Measurements from ENCODE around the gene ARL17B. TPM values are rescaled to one million over a fixed set of nuclear protein-coding genes. Genes with fewer than 3 reads are reported as not detected.

The ARL17B gene
- total and polyA plus RNA-seq, 2 of the 8 experiments (the other 6 are each of a cell fraction or from before 2014, with no cell fraction given), result 5.4 to 21.6 TPM

- Histone ChIP-seq H3K9ac (replicated peaks in 1 of 4; ENCODE audit: extremely low read depth in 1 of 4, low read depth in 3 of 4, low read length in 3 of 4) (no peak overlapping the region), H3K23me2 (ENCODE audit: low read depth, low read length) (peaks cover 10% of the 10 kb centered on the region), H2BK5ac (ENCODE audit: low read depth, low read length) (no peak overlapping the region), H2AK5ac (ENCODE audit: low read depth, low read length) (no peak overlapping the region), H3K27ac (ENCODE audit: low read depth, low read length) (no peak overlapping the region), H3K9me3 (ENCODE audit: insufficient read depth in 2 of 2, low read depth in 1 of 2, low read length in 1 of 2) (no peaks in the 10 kb centered on the region), H3K4me2 (ENCODE audit: insufficient read depth in 1 of 2, low read depth in 2 of 2, low read length in 2 of 2) (no peak overlapping the region), H3K23ac (ENCODE audit: insufficient read length) (no peak overlapping the region), H4K20me1 (replicated peaks in 1 of 2; ENCODE audit: control insufficient read depth in 1 of 2, insufficient read depth in 2 of 2, low read length in 2 of 2) (no peaks in the 10 kb centered on the region), H4K91ac (replicated peaks; ENCODE audit: insufficient read length, low read length) (no peak overlapping the region), H3K14ac (ENCODE audit: insufficient read length) (no peak overlapping the region), H3K27me3 (replicated peaks in 1 of 4; ENCODE audit: control insufficient read depth in 3 of 4, extremely low read depth in 1 of 4, insufficient read depth in 3 of 4, low read length in 3 of 4) (peaks cover 13 to 38% (median 34%) of the 10 kb centered on the region in 4 experiments), H3K79me2 (ENCODE audit: control insufficient read depth in 1 of 2, insufficient read depth in 2 of 2, low read length in 2 of 2) (no peaks in the 10 kb centered on the region), H3K4me3 (ENCODE audit: extremely low read depth in 1 of 4, insufficient read depth in 2 of 4, low read depth in 3 of 4, low read length in 4 of 4) (no peak overlapping the region), H4K5ac (ENCODE audit: insufficient read length, low read depth, low read length) (no peak overlapping the region), H2BK120ac (replicated peaks; ENCODE audit: low read depth, low read length) (no peak overlapping the region), H2AFZ (ENCODE audit: low read length) (no peak overlapping the region), H3K56ac (replicated peaks; ENCODE audit: insufficient read length, low read depth, low read length) (no peak overlapping the region), H4K8ac (ENCODE audit: extremely low read depth, insufficient read depth, low read length) (no peak overlapping the region), H2BK15ac (ENCODE audit: low read length) (no peak overlapping the region), H3K18ac (ENCODE audit: extremely low read depth, low read length) (no peak overlapping the region), H3K4ac (replicated peaks; ENCODE audit: insufficient read length, low read depth, low read length) (no peak overlapping the region), H3K79me1 (ENCODE audit: low read depth, low read length) (no peaks in the 10 kb centered on the region), H3K36me3 (ENCODE audit: control insufficient read depth in 2 of 4, insufficient read depth in 4 of 4, low read length in 3 of 4) (no peaks in the 10 kb centered on the region), H2BK20ac (ENCODE audit: low read length) (no peak overlapping the region), H3K4me1 (replicated peaks in 1 of 4; ENCODE audit: control insufficient read depth in 3 of 4, insufficient read depth in 4 of 4, low read length in 3 of 4) (peaks cover 0 to 10% (median 5%) of the 10 kb centered on the region in 4 experiments; a peak in 5 of 7 replicates), H2BK12ac (ENCODE audit: low read depth, low read length) (no peak overlapping the region)
- DNase-seq (ENCODE audit: low read depth in 1 of 2, low spot score in 2 of 2) (no peak), FAIRE-seq (no peak)
- CTCF ChIA-PET (ENCODE audit: partially characterized antibody), result interaction anchor here (0.6 to 1.9 kb wide), 5 partner anchors 12 to 672 kb away, joined by 3 to 6 read pairs (median 4); no protein-coding TSS in a partner anchor
- POLR2A ChIA-PET (ENCODE audit: partially characterized antibody), result interaction anchor here (0.8 to 1.3 kb wide), 2 partner anchors 14 to 676 kb away, joined by 3 read pairs; no protein-coding TSS in a partner anchor
- 88% methylated on average over 8 of the region's 8 CpGs; no CpG with 5 or more reads in 1 of the 2 experiments for WGBS, 2 experiments (ENCODE audit: extremely low coverage in 1 of 2, insufficient coverage in 1 of 2, insufficient read length in 1 of 2, insufficient replicate concordance in 2 of 2, low coverage in 1 of 2, low lambda C conversion rate in 2 of 2, missing lambda C conversion rate in 1 of 2)
- TF ChIP-seq TAF1 (IDR thresholded peaks at IDR 0.05; ENCODE audit: low read depth, low read length) (no peak), SP1 (IDR thresholded peaks at IDR 0.05; ENCODE audit: low read depth, low read length) (no peak), SP2 (IDR thresholded peaks at IDR 0.05; ENCODE audit: low read length) (no peak), TBP (IDR thresholded peaks at IDR 0.05; ENCODE audit: low read depth, low read length) (no peak), POLR2A (IDR thresholded peaks at IDR 0.05; ENCODE audit: control extremely low read depth in 1 of 2, low read depth in 2 of 2, low read length in 2 of 2) (no peak), E2F6 (IDR thresholded peaks at IDR 0.05) (no peak), CTCF (IDR thresholded peaks at IDR 0.05; ENCODE audit: control extremely low read depth in 1 of 3, insufficient read depth in 1 of 3, low read depth in 1 of 3, low read length in 3 of 3) (no peak), JUND (IDR thresholded peaks at IDR 0.05; ENCODE audit: low read length) (no peak), CBX8 (IDR thresholded peaks at IDR 0.05; ENCODE audit: borderline replicate concordance, low read depth, low read length) (no peak), RAD21 (IDR thresholded peaks at IDR 0.05 in 1 of 2, conservative IDR thresholded peaks at IDR 0.05 in 1 of 2; ENCODE audit: low read depth in 2 of 2, low read length in 2 of 2) (no peak), NANOG (IDR thresholded peaks at IDR 0.05; ENCODE audit: insufficient read depth, low read depth, low read length, poor library complexity, severe bottlenecking) (no peak)
Observed at GRCh38 chr17:46262271-46262670, 99.3 kb downstream of the ARL17B start.
